Hepatocyte (in vitro differentiated cells): ENCODE data around the gene CAB39. TPM values are rescaled to one million over a fixed set of nuclear protein-coding genes. Genes with fewer than 3 reads are reported as not detected.

Experiments
- DNase-seq: peaks from one replicate; pipeline ENCODE4 v3.0.0-alpha.2; 2016; ENCODE audit warnings: low spot score
- H2AFZ ChIP-seq: fragments of 200-600 bp; sonication (generic); 2 replicates; pipeline ENCODE4 v1.6.0; 2016; ENCODE audit warnings: antibody characterized with exemption, mild to moderate bottlenecking
- H3K27ac ChIP-seq: fragments of 200-600 bp; sonication (generic); 2 replicates; pipeline ENCODE4 v1.5.1; 2016; ENCODE audit warnings: mild to moderate bottlenecking
- H3K27me3 ChIP-seq: fragments of 200-600 bp; sonication (generic); 2 replicates; pipeline ENCODE4 v1.6.1; 2016
- H3K36me3 ChIP-seq: fragments of 200-600 bp; sonication (generic); replicated peaks from 2 replicates; pipeline ENCODE4 v1.5.1; 2016; ENCODE audit warnings: low read depth; ENCODE audit not compliant: insufficient read depth
- H3K4me1 ChIP-seq: fragments of 200-600 bp; sonication (generic); 2 replicates; pipeline ENCODE4 v1.5.1; 2016; ENCODE audit warnings: mild to moderate bottlenecking, moderate library complexity; ENCODE audit not compliant: insufficient read depth
- H3K4me2 ChIP-seq: fragments of 200-600 bp; sonication (generic); 2 replicates; pipeline ENCODE4 v1.6.0; 2016
- H3K4me3 ChIP-seq: fragments of 200-600 bp; sonication (generic); 2 replicates; pipeline ENCODE4 v1.5.1; 2016; ENCODE audit warnings: mild to moderate bottlenecking
- H3K79me2 ChIP-seq: fragments of 200-600 bp; sonication (generic); 2 replicates; pipeline ENCODE4 v1.6.0; 2017; ENCODE audit warnings: mild to moderate bottlenecking
- H3K9me2 ChIP-seq: fragments of 200-600 bp; sonication (generic); replicated peaks from 2 replicates; pipeline ENCODE4 v1.6.0; 2017; ENCODE audit warnings: mild to moderate bottlenecking; ENCODE audit not compliant: insufficient read depth
- H3K9me3 ChIP-seq: fragments of 200-600 bp; sonication (generic); 2 replicates; pipeline ENCODE4 v1.5.1; 2016; ENCODE audit warnings: low read depth, mild to moderate bottlenecking
- H4K20me1 ChIP-seq: fragments of 200-600 bp; sonication (generic); 2 replicates; pipeline ENCODE4 v1.6.0; 2016; ENCODE audit warnings: mild to moderate bottlenecking; ENCODE audit not compliant: insufficient read depth, poor library complexity, severe bottlenecking
- CTCF ChIP-seq: fragments of 200-600 bp; sonication (generic); IDR thresholded peaks from 2 replicates; pipeline ENCODE4 v1.5.1; 2016; ENCODE audit warnings: antibody characterized with exemption, mild to moderate bottlenecking; ENCODE audit not compliant: poor library complexity
- EZH2 ChIP-seq: fragments of 200-600 bp; sonication (generic); IDR thresholded peaks from 2 replicates; pipeline ENCODE4 v1.6.1; 2016; ENCODE audit warnings: antibody characterized with exemption, mild to moderate bottlenecking, borderline replicate concordance
- EZH2phosphoT487 ChIP-seq: fragments of 200-600 bp; sonication (generic); IDR thresholded peaks from one replicate; pipeline ENCODE4 v1.6.1; 2018; ENCODE audit warnings: antibody characterized with exemption, mild to moderate bottlenecking, low read depth, moderate library complexity; ENCODE audit not compliant: unreplicated experiment, severe bottlenecking
- WGBS: methylation state at CpG from one replicate; pipeline ENCODE4 v1.1.6; 2016; ENCODE audit warnings: low lambda C conversion rate; ENCODE audit errors: missing lambda C conversion rate; 5-methylcytosine and 5-hydroxymethylcytosine counted together
- polyA plus RNA-seq: library from polyadenylated mRNA; unstranded; fragments of >200 nt; fragmentation: Nextera tagmentation; extraction: Ambion mirVana; gene quantifications from 2 replicates; pipeline ENCODE4 v1.2.1, GENCODE V29; 2016
- total RNA-seq: library from RNA; depleted of rRNA; stranded (reverse); fragments of >200 nt; gene quantifications from 2 replicates; pipeline ENCODE4 v1.2.3, GENCODE V29; 2014

Gene CAB39
- total and polyA plus RNA-seq, 2 experiments from 2014 or later: 38.5 to 84.4 TPM

GRCh38 chr2:230819433-230819832, 106.8 kb downstream of the CAB39 start:
- Histone ChIP-seq H3K9me3 (no peaks in the 10 kb centered on the region), H4K20me1 (no peaks in the 10 kb centered on the region), H3K4me1 (no peaks in the 10 kb centered on the region), H3K4me3 (no peak overlapping the region), H3K4me2 (no peak overlapping the region), H3K27ac (no peak overlapping the region), H3K79me2 (no peaks in the 10 kb centered on the region), H3K27me3 (no peaks in the 10 kb centered on the region), H3K9me2 (no peaks in the 10 kb centered on the region), H3K36me3 (peaks cover 3% of the 10 kb centered on the region), H2AFZ (no peak overlapping the region)
- TF ChIP-seq EZH2 (no peak), CTCF (no peak), EZH2phosphoT487 (no peak)
- WGBS: 97% methylated on average over 1 of the region's 1 CpG
- DNase-seq: no peak

- Histone ChIP-seq H3K4me2 (no peak overlapping the region), H4K20me1 (no peaks in the 10 kb centered on the region), H3K9me2 (no peaks in the 10 kb centered on the region), H3K27ac (no peak overlapping the region), H3K27me3 (no peaks in the 10 kb centered on the region), H3K36me3 (peaks cover 3% of the 10 kb centered on the region), H3K4me1 (no peaks in the 10 kb centered on the region), H3K4me3 (no peak overlapping the region), H3K9me3 (no peaks in the 10 kb centered on the region), H2AFZ (no peak overlapping the region), H3K79me2 (no peaks in the 10 kb centered on the region)
- no peak for DNase-seq
- TF ChIP-seq EZH2 (no peak), EZH2phosphoT487 (no peak), CTCF (no peak)
- 82% methylated on average over 18 of the region's 18 CpGs for WGBS
These were observed 108.8 kb downstream of the CAB39 start for GRCh38 chr2:230821261-230821990.

- H3K4me3 ChIP-seq: no peak overlapping the region
- no peak overlapping the region for H3K27ac ChIP-seq
- H3K4me2 ChIP-seq: no peak overlapping the region
- 96% methylated on average over 13 of the region's 13 CpGs for WGBS
- H4K20me1 ChIP-seq: no peaks in the 10 kb centered on the region
- peaks cover 3% of the 10 kb centered on the region for H3K36me3 ChIP-seq
- no peaks in the 10 kb centered on the region for H3K9me2 ChIP-seq
- H3K27me3 ChIP-seq: no peaks in the 10 kb centered on the region
- no peaks in the 10 kb centered on the region for H3K4me1 ChIP-seq
- no peak overlapping the region for H2AFZ ChIP-seq
- H3K9me3 ChIP-seq: no peaks in the 10 kb centered on the region
- DNase-seq: no peak
- no peak for TF ChIP-seq EZH2
- no peak for TF ChIP-seq CTCF
- TF ChIP-seq EZH2phosphoT487: no peak
- no peaks in the 10 kb centered on the region for H3K79me2 ChIP-seq
These were observed 109.4 kb downstream of the CAB39 start for GRCh38 chr2:230821991-230822520.
